ENCODE data around the gene CCDC50.

DNA sequence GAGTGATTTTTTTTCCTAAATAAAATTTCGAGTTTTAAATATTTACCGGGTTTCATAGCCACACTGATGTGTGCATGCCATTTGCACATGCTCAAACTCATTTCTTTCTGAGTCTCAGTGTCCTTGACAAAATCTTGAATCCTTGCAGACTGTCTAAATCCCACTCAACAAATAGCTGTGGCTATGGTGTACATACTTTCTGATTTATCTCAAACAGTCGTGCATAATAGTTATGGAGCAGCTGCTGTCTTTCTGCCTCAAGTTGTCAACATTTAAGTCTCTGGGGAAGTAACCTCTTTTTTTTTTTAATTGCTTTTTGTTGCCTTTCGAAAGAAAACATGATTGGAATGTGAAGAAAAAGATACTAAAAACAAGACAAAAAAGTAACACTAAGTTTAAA is 53.9 kb downstream of the CCDC50 start:
- TF ChIP-seq POLR2A (IDR thresholded peaks at IDR 0.05) (no peak), EP300 (IDR thresholded peaks at IDR 0.05) (no peak), POLR2AphosphoS5 (IDR thresholded peaks at IDR 0.05) (no peak)
- TF ChIP-seq, protein P1, sequence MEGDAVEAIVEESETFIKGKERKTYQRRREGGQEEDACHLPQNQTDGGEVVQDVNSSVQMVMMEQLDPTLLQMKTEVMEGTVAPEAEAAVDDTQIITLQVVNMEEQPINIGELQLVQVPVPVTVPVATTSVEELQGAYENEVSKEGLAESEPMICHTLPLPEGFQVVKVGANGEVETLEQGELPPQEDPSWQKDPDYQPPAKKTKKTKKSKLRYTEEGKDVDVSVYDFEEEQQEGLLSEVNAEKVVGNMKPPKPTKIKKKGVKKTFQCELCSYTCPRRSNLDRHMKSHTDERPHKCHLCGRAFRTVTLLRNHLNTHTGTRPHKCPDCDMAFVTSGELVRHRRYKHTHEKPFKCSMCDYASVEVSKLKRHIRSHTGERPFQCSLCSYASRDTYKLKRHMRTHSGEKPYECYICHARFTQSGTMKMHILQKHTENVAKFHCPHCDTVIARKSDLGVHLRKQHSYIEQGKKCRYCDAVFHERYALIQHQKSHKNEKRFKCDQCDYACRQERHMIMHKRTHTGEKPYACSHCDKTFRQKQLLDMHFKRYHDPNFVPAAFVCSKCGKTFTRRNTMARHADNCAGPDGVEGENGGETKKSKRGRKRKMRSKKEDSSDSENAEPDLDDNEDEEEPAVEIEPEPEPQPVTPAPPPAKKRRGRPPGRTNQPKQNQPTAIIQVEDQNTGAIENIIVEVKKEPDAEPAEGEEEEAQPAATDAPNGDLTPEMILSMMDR (IDR thresholded peaks at IDR 0.05), result no peak
